Panc1 (cell line): ENCODE measurements around the gene TMEM267. TPM values are rescaled to one million over a fixed set of nuclear protein-coding genes. Genes with fewer than 3 reads are reported as not detected.

Source experiments
- ATAC-seq: fragments of 200-7000 bp; cut with Tn5 transposase; 2 replicates; pipeline ENCODE4 v1.9.1; 2020; ENCODE audit warnings: mild to moderate bottlenecking, moderate library complexity
- BruUV-seq: library from RNA; stranded (reverse); fragments of 400-500 nt; replicated peaks from 2 replicates; lab custom pipeline; 2021; lab: Mats Ljungman, UMichigan
- CTCF ChIA-PET: fragments of 300-600 bp; sonication (Branson Sonifier 250); formaldehyde crosslinking; loops from one replicate; lab custom pipeline; 2022; ENCODE audit warnings: antibody characterized with exemption; lab: Charles Lee
- POLR2A ChIA-PET: fragments of 300-600 bp; sonication (Branson Sonifier 250); formaldehyde crosslinking; loops from one replicate; lab custom pipeline; 2022; ENCODE audit warnings: antibody characterized with exemption; lab: Charles Lee
- DNase-seq: peaks from one replicate; pipeline ENCODE4 v3.0.0-alpha.2; 2010; ENCODE audit warnings: low read depth, low spot score
- H3K27ac ChIP-seq: 2 replicates; pipeline ENCODE4 v1.5.1; 2011; ENCODE audit warnings: mild to moderate bottlenecking, low read length, inconsistent platforms
- H3K27me3 ChIP-seq: fragments of 200-500 bp; sonication (Bioruptor generic); 2 replicates; pipeline ENCODE4 v1.6.0; 2014; ENCODE audit warnings: low read length, inconsistent platforms; ENCODE audit not compliant: control insufficient read depth, insufficient read depth
- H3K36me3 ChIP-seq: fragments of 200-500 bp; sonication (Bioruptor generic); 2 replicates; pipeline ENCODE4 v1.5.1; 2014; ENCODE audit warnings: inconsistent platforms, mild to moderate bottlenecking, low read length, moderate library complexity; ENCODE audit not compliant: control insufficient read depth, insufficient read depth
- H3K4me1 ChIP-seq: 2 replicates; pipeline ENCODE4 v1.5.1; 2011; ENCODE audit warnings: inconsistent platforms, mild to moderate bottlenecking, low read length, moderate library complexity; ENCODE audit not compliant: control insufficient read depth, insufficient read depth
- H3K4me3 ChIP-seq, 2 experiments: 2 replicates each; pipeline ENCODE4 v1.5.1; 2011 to 2012; ENCODE audit warnings: low read depth in 2 of 2, low read length in 2 of 2, mild to moderate bottlenecking in 2 of 2, inconsistent platforms in 1 of 2, moderate library complexity in 1 of 2
- H3K9me3 ChIP-seq: fragments of 200-500 bp; sonication (Bioruptor generic); 2 replicates; pipeline ENCODE4 v1.5.1; 2014; ENCODE audit warnings: low read depth, mild to moderate bottlenecking, inconsistent platforms, low read length, moderate library complexity; ENCODE audit not compliant: control insufficient read depth, insufficient read depth
- CTCF ChIP-seq: fragments of 450-650 bp; IDR thresholded peaks from 2 replicates; pipeline ENCODE4 v1.5.1; 2017; ENCODE audit warnings: mild to moderate bottlenecking
- POLR2AphosphoS5 ChIP-seq: IDR thresholded peaks from 2 replicates; pipeline ENCODE4 v1.6.1; 2012; ENCODE audit warnings: mild to moderate bottlenecking, low read depth, low read length, moderate library complexity
- REST ChIP-seq, 2 experiments: IDR thresholded peaks; 2 replicates each; pipeline ENCODE4 v1.6.1; 2011 to 2012; ENCODE audit warnings: low read depth in 2 of 2, control low read depth in 1 of 2, low read length in 1 of 2, mild to moderate bottlenecking in 1 of 2, moderate library complexity in 1 of 2; ENCODE audit not compliant: insufficient read depth in 1 of 2
- SIN3A ChIP-seq: IDR thresholded peaks from 2 replicates; pipeline ENCODE4 v1.6.1; 2012; ENCODE audit warnings: low read depth, mild to moderate bottlenecking, low read length, moderate library complexity, borderline replicate concordance; ENCODE audit not compliant: insufficient read depth
- TCF7L2 ChIP-seq: IDR thresholded peaks from 2 replicates; pipeline ENCODE4 v1.6.1; 2011; ENCODE audit warnings: mild to moderate bottlenecking, low read depth, low read length, inconsistent platforms
- in situ Hi-C: cut with HindIII; loops from 2 replicates; pipeline ENCODE4 v1.10.0; 2016; ENCODE audit warnings: low sequenced_read_pairs, low pct_unique_long_range_greater_than_20kb
- intact Hi-C: fragments of 100-400 bp; cut with micrococcal nuclease; formaldehyde crosslinking; loops from one replicate; pipeline ENCODE4 v1.10.0; 2022; ENCODE audit not compliant: unreplicated experiment
- total RNA-seq: library from RNA; stranded (reverse); gene quantifications from one replicate; pipeline ENCODE4 v1.2.1, GENCODE V29; 2021; ENCODE audit not compliant: unreplicated experiment

Gene TMEM267
- total RNA-seq, 1 experiment from 2014 or later, result 22.0 TPM

DNA sequence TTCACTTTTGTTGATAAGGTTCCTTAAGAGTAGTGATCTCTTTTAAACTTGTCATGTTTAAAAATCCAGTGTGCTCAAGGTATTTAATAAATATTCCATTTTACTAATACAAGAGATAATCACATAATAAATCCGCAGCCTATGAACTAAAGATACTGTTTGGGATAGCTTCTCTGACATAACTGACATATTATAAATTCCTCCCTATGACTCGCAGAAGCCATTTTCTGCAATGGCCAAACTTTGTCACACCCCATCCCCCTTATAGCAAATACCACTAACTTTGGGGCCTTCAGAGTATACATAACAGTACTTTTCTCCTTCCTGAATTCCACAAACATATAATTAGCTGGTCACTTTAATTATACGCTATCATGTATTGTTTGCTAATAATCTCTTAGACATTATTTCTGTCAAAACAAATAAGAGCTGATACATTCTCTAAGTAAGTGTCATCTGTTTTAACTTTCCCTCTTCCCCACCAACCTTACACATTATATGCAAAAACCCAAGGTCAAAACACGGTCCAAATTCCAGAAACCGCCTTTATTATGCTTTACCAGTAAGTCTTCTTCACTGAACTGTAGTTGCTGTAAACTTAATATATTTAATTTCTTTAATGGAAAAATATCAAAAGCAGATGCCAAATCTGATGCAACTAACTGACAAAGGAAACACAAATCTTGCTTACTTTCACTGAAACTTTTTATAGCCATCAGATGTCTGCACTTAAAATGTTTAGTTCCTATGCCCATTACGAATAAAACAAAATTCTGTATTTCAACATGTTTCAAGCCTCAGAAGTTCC lies 971 bp downstream of the TMEM267 start:
- DNase-seq, result no peak
- no peaks in the 10 kb centered on the region for H3K27me3 ChIP-seq
- no peak for ATAC-seq
- peak overlapping the region; percentile 94 to 95 for H3K4me3 ChIP-seq
- TSS peak; percentile 76 for BruUV-seq
- TF ChIP-seq SIN3A (no peak), POLR2AphosphoS5 (no peak), REST (IDR thresholded peaks at IDR 0.05; ENCODE audit: insufficient read depth in 1 of 2, low read depth in 2 of 2, low read length in 1 of 2) (no peak), TCF7L2 (no peak), CTCF (no peak)
- ChIA-PET CTCF (no interaction called here), POLR2A (no interaction called here)
- peak overlapping the region; percentile 96 for H3K27ac ChIP-seq
- H3K4me1 ChIP-seq, result peaks cover 9% of the 10 kb centered on the region
- no peaks in the 10 kb centered on the region for H3K9me3 ChIP-seq
- intact Hi-C loops (loop anchor here (5.0 kb wide), 1 partner anchor 80 kb away; no protein-coding TSS in a partner anchor), in situ Hi-C loops (no loop called here)
- peaks cover 7% of the 10 kb centered on the region for H3K36me3 ChIP-seq

GRCh38 chr5:43469671-43470391 lies 13.8 kb downstream of the TMEM267 start:
- Histone ChIP-seq H3K4me1 (no peaks in the 10 kb centered on the region), H3K4me3 (no peak overlapping the region), H3K36me3 (no peaks in the 10 kb centered on the region), H3K27me3 (no peaks in the 10 kb centered on the region), H3K27ac (no peak overlapping the region), H3K9me3 (peaks cover 18% of the 10 kb centered on the region; the same call in 1 of the 2 replicates)
- no peak; the same call in 1 of the 2 replicates for TF ChIP-seq CTCF
- TF ChIP-seq TCF7L2, result no peak
- no peak for TF ChIP-seq REST (IDR thresholded peaks at IDR 0.05; ENCODE audit: insufficient read depth in 1 of 2, low read depth in 2 of 2, low read length in 1 of 2)
- no peak for TF ChIP-seq POLR2AphosphoS5
- no peak for TF ChIP-seq SIN3A
- in situ Hi-C loops, result no loop called here
- CTCF ChIA-PET, result interaction anchor here (0.5 to 0.6 kb wide), 2 partner anchors 22 to 349 kb away, joined by 3 to 6 read pairs; no protein-coding TSS in a partner anchor
- no TSS peak for BruUV-seq
- ATAC-seq, result no peak
- intact Hi-C loops, result no loop called here
- POLR2A ChIA-PET, result no interaction called here
- no peak for DNase-seq
